IPS-18a (cell line): ENCODE results near the gene WASF2.
A peak's percentile ranks its signal among the peaks of the same experiment; 100 is the strongest.
"Not testable (repeated sequence)": the region's sequence is repeated elsewhere in the genome, so short reads cannot be mapped to it uniquely, and the experiment has no call there.

Experiments used
- H3K27ac ChIP-seq: one replicate; pipeline ENCODE4 v1.5.1; 2013; ENCODE audit warnings: low read length
- H3K27me3 ChIP-seq: one replicate; pipeline ENCODE4 v1.6.1; 2013; ENCODE audit warnings: mild to moderate bottlenecking, low read length; ENCODE audit not compliant: control insufficient read depth, insufficient read depth
- H3K36me3 ChIP-seq: one replicate; pipeline ENCODE4 v1.6.1; 2013; ENCODE audit warnings: low read depth, low read length; ENCODE audit not compliant: control insufficient read depth
- H3K4me1 ChIP-seq: one replicate; pipeline ENCODE4 v1.6.1; 2013; ENCODE audit warnings: low read depth, low read length; ENCODE audit not compliant: control insufficient read depth
- H3K4me3 ChIP-seq: one replicate; pipeline ENCODE4 v1.5.1; 2013; ENCODE audit warnings: low read length
- H3K9ac ChIP-seq: one replicate; pipeline ENCODE4 v1.6.1; 2013; ENCODE audit warnings: mild to moderate bottlenecking, low read length, moderate library complexity
- H3K9me3 ChIP-seq: one replicate; pipeline ENCODE4 v1.6.1; 2013; ENCODE audit warnings: low read depth, low read length; ENCODE audit not compliant: control insufficient read depth

The WASF2 gene, protein sequence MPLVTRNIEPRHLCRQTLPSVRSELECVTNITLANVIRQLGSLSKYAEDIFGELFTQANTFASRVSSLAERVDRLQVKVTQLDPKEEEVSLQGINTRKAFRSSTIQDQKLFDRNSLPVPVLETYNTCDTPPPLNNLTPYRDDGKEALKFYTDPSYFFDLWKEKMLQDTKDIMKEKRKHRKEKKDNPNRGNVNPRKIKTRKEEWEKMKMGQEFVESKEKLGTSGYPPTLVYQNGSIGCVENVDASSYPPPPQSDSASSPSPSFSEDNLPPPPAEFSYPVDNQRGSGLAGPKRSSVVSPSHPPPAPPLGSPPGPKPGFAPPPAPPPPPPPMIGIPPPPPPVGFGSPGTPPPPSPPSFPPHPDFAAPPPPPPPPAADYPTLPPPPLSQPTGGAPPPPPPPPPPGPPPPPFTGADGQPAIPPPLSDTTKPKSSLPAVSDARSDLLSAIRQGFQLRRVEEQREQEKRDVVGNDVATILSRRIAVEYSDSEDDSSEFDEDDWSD

DNA sequence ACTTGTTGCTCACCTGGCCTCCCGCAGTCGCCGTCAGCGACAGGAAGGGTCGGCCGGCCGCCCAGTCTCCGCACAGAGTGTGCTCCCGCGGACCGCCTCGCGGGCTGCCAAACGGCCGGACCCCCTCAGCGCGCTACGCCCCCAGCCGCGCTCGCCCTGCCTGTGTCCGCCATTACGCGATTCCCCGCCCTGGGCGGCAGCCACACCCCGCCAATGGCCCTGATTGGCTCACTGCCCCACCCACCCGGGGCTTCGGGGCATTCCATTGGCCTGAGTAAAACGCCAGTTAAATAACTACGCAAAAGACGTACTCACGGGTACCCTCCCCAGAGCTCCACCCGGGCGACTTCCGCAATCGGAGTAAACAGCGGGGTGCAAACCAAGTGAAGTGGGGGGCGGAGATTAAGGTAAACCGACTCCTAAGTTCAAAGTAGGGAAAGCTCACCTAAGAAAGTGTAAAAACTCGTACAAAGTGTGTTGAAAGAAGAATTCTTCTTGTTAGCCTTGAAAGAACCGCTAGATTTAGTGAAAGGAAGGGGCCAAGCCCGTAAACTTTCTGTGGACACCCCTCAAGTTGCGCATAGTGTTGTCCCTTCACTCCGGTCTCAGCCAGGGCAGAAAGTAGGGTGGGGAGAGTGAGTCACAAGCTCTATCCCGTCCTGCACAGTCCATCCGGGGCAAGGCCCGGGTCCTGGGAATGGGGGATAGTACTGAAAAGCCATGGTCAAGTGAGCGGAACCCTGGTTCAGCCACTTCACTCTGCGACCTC lies at the start of gene WASF2:
Gene WASF2 (minus strand): TSS at position 195 of the 769 bp plus-strand sequence. CDS start 61,277 bp downstream, outside the sequence.
- Histone ChIP-seq H3K9ac (peak within 1 kb of the TSS; percentile 95), H3K4me1 (peaks cover 16% of the 10 kb centered on the region), H3K27me3 (no peaks in the 10 kb centered on the region), H3K4me3 (peak within 1 kb of the TSS; percentile 77), H3K36me3 (no peaks in the 10 kb centered on the region), H3K9me3 (no peaks in the 10 kb centered on the region), H3K27ac (peak within 1 kb of the TSS; percentile 99)

DNA sequence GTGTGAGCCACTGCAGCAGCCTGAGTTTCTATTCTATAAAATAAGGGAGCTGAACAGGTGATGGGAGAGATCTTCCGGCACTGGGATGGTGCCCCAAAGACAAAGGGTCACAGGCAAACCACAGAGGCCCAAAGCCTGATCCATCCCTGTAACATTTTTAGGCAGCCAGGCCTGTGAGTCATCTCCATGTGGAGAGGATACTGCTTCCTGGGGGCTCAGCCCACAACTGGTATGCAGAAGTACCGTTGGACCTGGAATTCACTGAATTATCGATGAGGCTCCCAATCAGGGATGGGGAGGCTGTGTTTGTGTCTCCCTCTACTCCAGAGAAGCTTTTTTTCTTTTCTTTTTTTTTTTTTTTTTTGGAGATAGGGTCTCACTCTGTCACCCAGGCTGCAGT lies 48.8 kb upstream of the WASF2 start:
- Histone ChIP-seq H3K4me3 (no peak overlapping the region), H3K9me3 (no peaks in the 10 kb centered on the region), H3K36me3 (no peaks in the 10 kb centered on the region), H3K4me1 (peaks cover 44% of the 10 kb centered on the region), H3K27me3 (no peaks in the 10 kb centered on the region), H3K9ac (no peak overlapping the region), H3K27ac (no peak overlapping the region)

- peaks cover 44% of the 10 kb centered on the region for H3K4me1 ChIP-seq
- not testable (repeated sequence) for H3K36me3 ChIP-seq, H3K9ac ChIP-seq, H3K9me3 ChIP-seq, H3K27ac ChIP-seq, H3K4me3 ChIP-seq, H3K27me3 ChIP-seq
These were observed 48.3 kb upstream of the WASF2 start for GRCh38 chr1:27538305-27538676.

- H3K4me3 ChIP-seq = peak overlapping the region; percentile 28
These were observed 46.8 kb upstream of the WASF2 start for GRCh38 chr1:27536767-27537166.

DNA sequence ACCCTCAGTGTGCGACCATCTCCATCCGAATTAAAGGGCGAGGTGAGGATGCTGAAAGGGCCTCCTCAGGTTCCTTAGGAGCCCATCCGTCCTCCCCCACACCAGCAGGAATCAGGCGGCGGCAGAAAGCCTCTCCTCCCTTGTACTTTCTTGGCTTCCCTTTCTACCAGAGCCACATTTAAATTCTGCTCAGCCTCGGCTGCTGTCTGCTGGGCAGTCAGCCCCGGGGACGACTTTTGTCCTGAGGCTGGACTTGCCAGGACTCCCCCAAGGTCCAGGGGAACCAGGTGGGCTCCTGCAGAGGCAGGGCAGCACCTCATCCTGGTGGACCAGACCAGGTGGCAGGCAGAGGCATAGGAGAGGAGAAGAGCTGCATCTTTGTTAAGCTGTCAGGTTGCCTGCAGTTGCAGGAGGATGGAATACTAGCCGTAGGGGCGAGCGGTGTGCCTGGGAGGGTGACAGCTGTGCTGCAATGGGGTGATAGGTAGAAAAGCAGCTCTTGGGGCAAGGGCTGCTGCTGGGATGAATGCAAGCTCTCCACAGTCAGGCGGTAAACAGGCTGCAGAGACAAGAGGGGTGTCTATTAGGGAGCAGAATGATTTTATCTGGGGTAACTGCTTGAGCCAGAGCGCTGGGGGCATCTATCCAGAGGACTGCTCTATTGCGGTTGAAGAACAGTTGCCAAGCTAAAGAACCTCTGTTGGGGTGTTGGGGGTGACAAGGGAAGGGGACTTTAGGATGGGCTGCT lies 46.2 kb upstream of the WASF2 start:
- Histone ChIP-seq H3K4me1 (peaks cover 44% of the 10 kb centered on the region), H3K9me3 (no peaks in the 10 kb centered on the region), H3K4me3 (peak overlapping the region; percentile 28), H3K27ac (peak overlapping the region; percentile 2), H3K9ac (no peak overlapping the region), H3K27me3 (no peaks in the 10 kb centered on the region), H3K36me3 (no peaks in the 10 kb centered on the region)

More at GRCh38 chr1:27536767-27537166, 46.8 kb upstream of the WASF2 start:
- H3K9me3 ChIP-seq = no peaks in the 10 kb centered on the region
- H3K27me3 ChIP-seq = no peaks in the 10 kb centered on the region
- H3K36me3 ChIP-seq = no peaks in the 10 kb centered on the region
- peak overlapping the region; percentile 23 for H3K9ac ChIP-seq
- H3K27ac ChIP-seq = peak overlapping the region; percentile 2
- peaks cover 44% of the 10 kb centered on the region for H3K4me1 ChIP-seq

DNA sequence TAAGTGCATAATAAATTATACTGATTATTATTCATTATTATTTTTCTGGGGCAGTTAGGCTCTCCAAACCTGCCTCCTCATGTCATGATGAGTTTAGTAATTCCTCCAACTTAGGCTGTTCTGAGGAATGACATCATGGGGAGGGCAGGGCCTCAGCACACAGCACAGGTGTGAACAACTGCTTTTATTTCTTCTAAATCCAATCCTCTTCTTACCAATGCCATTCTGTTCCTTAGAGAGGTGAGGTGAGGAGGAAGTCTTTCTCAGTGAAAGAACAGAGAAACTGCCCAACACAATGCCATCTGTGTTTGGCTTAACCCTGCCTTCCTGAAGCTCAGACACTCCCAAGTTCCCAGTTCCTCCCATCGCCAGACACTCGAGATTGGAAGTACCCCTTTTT lies 45.4 kb upstream of the WASF2 start:
- Histone ChIP-seq H3K27ac (no peak overlapping the region), H3K36me3 (no peaks in the 10 kb centered on the region), H3K4me1 (peaks cover 42% of the 10 kb centered on the region), H3K9me3 (no peaks in the 10 kb centered on the region), H3K9ac (no peak overlapping the region), H3K27me3 (no peaks in the 10 kb centered on the region), H3K4me3 (no peak overlapping the region)

- Histone ChIP-seq H3K4me1 (peaks cover 39% of the 10 kb centered on the region), H3K27me3 (peaks cover 4% of the 10 kb centered on the region), H3K4me3 (no peak overlapping the region), H3K27ac (no peak overlapping the region), H3K9me3 (no peaks in the 10 kb centered on the region), H3K36me3 (no peaks in the 10 kb centered on the region), H3K9ac (no peak overlapping the region)
These were observed 42.2 kb upstream of the WASF2 start for GRCh38 chr1:27531959-27532685.

GRCh38 chr1:27530192-27530591 lies 40.2 kb upstream of the WASF2 start:
- Histone ChIP-seq H3K27ac (no peak overlapping the region), H3K9me3 (no peaks in the 10 kb centered on the region), H3K9ac (no peak overlapping the region), H3K27me3 (peaks cover 4% of the 10 kb centered on the region), H3K4me1 (peaks cover 36% of the 10 kb centered on the region), H3K4me3 (no peak overlapping the region), H3K36me3 (no peaks in the 10 kb centered on the region)

DNA sequence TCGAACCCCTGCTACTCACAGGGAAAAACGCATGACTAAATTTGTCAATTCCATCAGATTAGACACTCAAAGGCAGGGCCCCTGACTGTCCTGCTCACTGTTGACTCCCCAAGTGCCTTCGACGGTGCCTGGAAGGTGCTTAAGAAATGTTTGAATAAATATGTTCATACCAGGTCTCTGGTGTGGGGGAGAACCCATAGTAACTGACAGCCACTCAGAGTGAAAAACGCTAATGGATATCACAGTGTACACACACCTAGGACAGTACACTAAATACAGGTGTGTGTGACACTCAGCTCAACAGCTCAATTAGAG lies 39.7 kb upstream of the WASF2 start:
- H3K27me3 ChIP-seq = peaks cover 4% of the 10 kb centered on the region
- no peak overlapping the region for H3K9ac ChIP-seq
- no peak overlapping the region for H3K27ac ChIP-seq
- no peak overlapping the region for H3K4me3 ChIP-seq
- no peaks in the 10 kb centered on the region for H3K36me3 ChIP-seq
- H3K9me3 ChIP-seq = no peaks in the 10 kb centered on the region
- peaks cover 34% of the 10 kb centered on the region for H3K4me1 ChIP-seq

DNA sequence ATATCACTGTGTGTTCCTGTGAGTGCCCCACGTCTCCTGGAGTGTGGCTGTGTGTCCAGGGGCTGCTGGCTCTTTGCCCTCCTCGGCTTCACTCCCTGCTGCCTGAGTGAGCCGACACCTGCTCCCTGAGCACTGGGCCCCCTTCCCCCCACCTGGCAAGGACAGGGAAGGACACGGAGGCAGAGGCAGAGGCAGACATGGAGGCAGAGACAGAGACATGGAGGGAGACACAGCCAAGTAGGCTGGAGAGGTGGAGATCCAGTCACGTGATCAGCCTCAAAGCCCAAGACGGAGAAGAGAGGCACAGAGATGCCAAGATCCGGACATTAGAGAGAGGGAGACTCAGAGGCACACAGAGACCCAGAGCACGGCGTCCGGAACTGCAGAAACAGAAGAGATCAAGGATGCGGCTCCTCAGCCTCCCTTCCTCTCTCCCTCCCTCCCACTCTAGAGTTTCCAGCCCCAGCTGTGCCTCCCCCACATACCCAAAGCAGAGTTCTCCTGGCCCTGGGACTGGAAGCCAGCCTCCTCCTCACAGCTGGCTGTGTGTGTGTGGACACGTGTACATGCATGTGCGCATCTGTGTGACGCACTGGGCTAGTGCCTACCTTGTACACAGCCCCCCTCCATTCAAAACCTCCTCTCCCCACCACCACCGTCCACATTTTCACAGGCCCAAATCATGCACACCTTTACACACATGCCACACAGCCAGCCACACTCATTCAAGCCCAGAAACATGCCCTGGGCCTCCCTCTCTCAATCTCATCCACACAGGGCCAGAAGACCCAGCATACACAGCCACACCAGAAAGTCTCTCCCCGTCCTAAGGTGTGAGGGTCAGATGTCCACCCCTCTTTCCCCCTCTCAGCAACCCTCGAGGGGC lies 39.1 kb upstream of the WASF2 start:
- no peak overlapping the region for H3K27ac ChIP-seq
- peak overlapping the region; percentile 34 for H3K9ac ChIP-seq
- peak overlapping the region; percentile 52 for H3K4me3 ChIP-seq
- H3K36me3 ChIP-seq = no peaks in the 10 kb centered on the region
- H3K4me1 ChIP-seq = peaks cover 34% of the 10 kb centered on the region
- H3K9me3 ChIP-seq = no peaks in the 10 kb centered on the region
- peaks cover 4% of the 10 kb centered on the region for H3K27me3 ChIP-seq
